Measurements from ENCODE around the gene EFCAB14. TPM values are rescaled to one million over a fixed set of nuclear protein-coding genes. Genes with fewer than 3 reads are reported as not detected.

EFCAB14 gene
- total RNA-seq, 1 donor from 2014 or later, result 99.8 TPM

DNA sequence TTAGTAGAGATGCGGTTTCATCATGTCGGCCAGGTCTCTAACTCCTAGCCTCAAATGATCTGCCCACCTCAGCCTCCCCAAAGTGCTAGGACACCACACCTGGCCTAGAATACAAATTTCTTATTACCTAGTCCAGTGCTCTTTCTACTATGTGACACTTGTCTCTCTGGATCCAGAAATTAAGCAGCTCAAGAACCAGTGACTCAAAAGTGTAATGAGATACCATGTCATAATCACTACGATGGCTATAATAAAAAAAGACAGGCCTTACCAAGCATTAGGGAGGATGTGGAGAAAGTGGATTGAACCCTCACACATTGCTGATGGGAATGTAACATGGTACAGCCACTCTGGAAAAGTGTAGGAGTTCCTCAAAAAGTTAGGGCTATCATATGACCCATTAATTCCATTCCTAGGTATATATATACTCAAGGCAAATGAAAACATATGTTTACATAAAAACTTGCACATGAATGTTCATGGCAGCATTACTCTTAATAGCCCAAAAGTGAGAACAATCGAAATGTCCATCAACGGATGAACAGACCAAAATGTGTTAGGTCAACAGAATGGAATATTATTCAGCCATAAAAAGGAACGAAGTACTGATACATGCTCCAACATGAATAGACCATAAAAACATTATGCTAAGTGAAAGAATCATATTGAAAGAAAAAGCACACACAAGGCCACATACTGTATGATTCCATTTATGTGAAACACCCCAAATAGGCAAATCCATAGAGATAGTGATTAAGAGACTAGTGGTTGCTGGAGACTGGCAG is 38.9 kb downstream of the EFCAB14 start:
- Histone ChIP-seq H3K36me3 (peaks cover 76 to 91% of the 10 kb centered on the region in 2 donors), H3K4me3 (no peak overlapping the region), H3K9me3 (no peaks in the 10 kb centered on the region), H3K27ac (no peak overlapping the region), H3K4me1 (no peaks in the 10 kb centered on the region), H3K27me3 (no peaks in the 10 kb centered on the region)
- intact Hi-C loops (cut with DNase I), result no loop called here
- no peak for TF ChIP-seq CTCF (IDR thresholded peaks at IDR 0.05)
- no peak for DNase-seq (ENCODE audit: low spot score in 2 of 2)

GRCh38 chr1:46677339-46677738 is 41.6 kb downstream of the EFCAB14 start:
- H3K4me1 ChIP-seq, result no peaks in the 10 kb centered on the region
- H3K4me3 ChIP-seq, result no peak overlapping the region
- H3K36me3 ChIP-seq, result peaks cover 54 to 73% of the 10 kb centered on the region in 2 donors
- no peaks in the 10 kb centered on the region for H3K27me3 ChIP-seq
- no peak for TF ChIP-seq CTCF (IDR thresholded peaks at IDR 0.05)
- H3K9me3 ChIP-seq, result no peaks in the 10 kb centered on the region
- H3K27ac ChIP-seq, result no peak overlapping the region
- intact Hi-C loops (cut with DNase I), result no loop called here
- no peak for DNase-seq (ENCODE audit: low spot score in 2 of 2)

DNA sequence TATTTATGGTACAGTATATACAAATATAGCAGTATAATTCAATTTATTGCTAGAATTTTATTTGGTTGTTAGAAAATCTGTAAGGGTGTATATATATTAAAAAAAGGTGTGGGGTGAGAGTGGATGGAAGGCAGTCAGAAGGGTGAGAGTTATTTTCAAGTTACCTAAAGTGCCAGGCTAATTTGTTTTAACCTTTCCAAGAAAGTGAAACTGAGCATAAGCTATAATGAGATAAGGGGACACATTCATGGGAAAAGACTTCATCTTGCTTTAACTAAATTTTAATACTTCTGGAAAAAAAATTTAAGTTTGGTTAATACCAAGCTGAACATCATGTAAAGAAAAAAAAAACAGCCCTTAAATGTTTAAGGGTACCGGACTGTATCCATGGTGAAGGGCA is 42.4 kb downstream of the EFCAB14 start:
- Histone ChIP-seq H3K27ac (no peak overlapping the region), H3K27me3 (no peaks in the 10 kb centered on the region), H3K4me3 (no peak overlapping the region), H3K4me1 (no peaks in the 10 kb centered on the region), H3K9me3 (no peaks in the 10 kb centered on the region), H3K36me3 (peaks cover 47 to 65% of the 10 kb centered on the region in 2 donors)
- intact Hi-C loops (cut with DNase I), result no loop called here
- DNase-seq (ENCODE audit: low spot score in 2 of 2), result no peak
- no peak for TF ChIP-seq CTCF (IDR thresholded peaks at IDR 0.05)

DNA sequence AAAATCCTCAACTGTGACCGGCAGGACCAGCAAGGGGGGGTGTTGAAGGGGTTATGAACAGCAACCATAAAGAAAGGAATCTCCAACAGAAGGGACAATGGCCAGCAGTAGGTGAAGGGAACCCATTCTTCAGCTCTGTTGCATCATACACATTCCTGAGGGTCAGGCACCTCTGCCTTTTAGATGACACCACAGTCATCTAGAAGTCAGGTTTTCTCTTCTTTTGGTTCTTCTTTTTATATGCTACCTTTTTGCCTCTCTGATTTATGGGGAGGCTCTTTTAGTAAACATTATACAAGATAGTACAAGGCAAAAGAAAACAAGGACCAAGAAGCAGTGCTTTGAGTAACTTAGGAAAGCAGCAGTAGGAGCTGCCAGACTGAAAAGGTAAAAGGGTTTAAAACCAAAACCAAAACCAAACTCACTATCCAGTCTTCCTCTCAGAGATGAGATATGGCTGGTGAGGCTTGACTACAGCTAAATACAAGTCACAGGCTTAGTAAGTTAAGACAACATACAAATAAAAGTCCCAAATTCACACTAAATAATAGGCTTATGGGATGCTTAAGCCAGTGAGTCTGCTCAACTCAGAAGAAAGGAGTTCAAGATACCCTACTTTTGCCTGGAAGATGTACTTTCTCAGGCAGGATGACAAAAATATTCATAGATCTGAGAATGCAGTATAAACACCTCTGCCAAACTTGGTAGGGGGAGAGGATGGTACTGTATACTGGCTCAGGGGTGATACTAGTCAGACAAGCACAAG is 43.2 kb downstream of the EFCAB14 start:
- no peak overlapping the region for H3K4me3 ChIP-seq
- H3K27me3 ChIP-seq, result no peaks in the 10 kb centered on the region
- no peak for TF ChIP-seq CTCF (IDR thresholded peaks at IDR 0.05)
- H3K36me3 ChIP-seq, result peaks cover 39 to 57% of the 10 kb centered on the region in 2 donors
- intact Hi-C loops (cut with DNase I), result no loop called here
- H3K27ac ChIP-seq, result no peak overlapping the region
- H3K9me3 ChIP-seq, result no peaks in the 10 kb centered on the region
- no peaks in the 10 kb centered on the region for H3K4me1 ChIP-seq
- no peak for DNase-seq (ENCODE audit: low spot score in 2 of 2)

DNA sequence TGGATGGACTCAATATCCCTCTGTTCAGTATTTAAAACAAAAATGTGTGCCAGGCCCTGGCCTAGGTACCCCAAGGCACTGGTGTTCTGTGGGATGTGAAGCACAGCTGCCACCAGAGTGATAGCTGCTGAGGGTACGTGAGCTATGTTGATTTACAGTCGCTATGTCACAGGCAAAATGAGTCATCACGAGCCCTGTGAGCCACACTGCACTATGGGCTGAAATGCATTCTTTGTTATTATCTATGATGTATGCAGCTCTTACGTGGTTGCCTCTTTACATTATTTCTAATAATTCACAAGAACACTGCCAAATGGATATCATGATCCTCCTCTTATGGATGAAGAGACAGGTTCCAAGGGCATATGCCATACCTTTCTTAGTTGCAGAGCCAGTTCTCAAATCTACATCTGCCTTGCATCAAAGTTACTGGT is 45.1 kb downstream of the EFCAB14 start:
- intact Hi-C loops (cut with DNase I), result no loop called here
- Histone ChIP-seq H3K4me3 (no peak overlapping the region), H3K27me3 (no peaks in the 10 kb centered on the region), H3K27ac (no peak overlapping the region), H3K36me3 (peaks cover 20 to 38% of the 10 kb centered on the region in 2 donors), H3K9me3 (no peaks in the 10 kb centered on the region), H3K4me1 (no peaks in the 10 kb centered on the region)
- TF ChIP-seq CTCF (IDR thresholded peaks at IDR 0.05), result no peak
- no peak for DNase-seq (ENCODE audit: low spot score in 2 of 2)

All from ascending aorta (tissue), 2 donors.